ENCODE measurements around the gene ATG10.

- TF ChIP-seq EP300 (IDR thresholded peaks at IDR 0.05; ENCODE audit: borderline replicate concordance in 1 of 2, low read depth in 1 of 2, low read length in 1 of 2) (no peak), POLR2AphosphoS5 (IDR thresholded peaks at IDR 0.05; ENCODE audit: low read depth, low read length) (no peak), TAF1 (IDR thresholded peaks at IDR 0.05; ENCODE audit: borderline replicate concordance, low read depth, low read length) (no peak), TEAD4 (IDR thresholded peaks at IDR 0.05; ENCODE audit: borderline replicate concordance, insufficient read depth) (no peak), CTCF (IDR thresholded peaks at IDR 0.05) (no peak), SMC3 (IDR thresholded peaks at IDR 0.05; ENCODE audit: low read depth, low read length) (no peak), NRF1 (IDR thresholded peaks at IDR 0.05; ENCODE audit: low read depth, low read length) (no peak), SIN3A (IDR thresholded peaks at IDR 0.05; ENCODE audit: borderline replicate concordance, low read depth, low read length) (no peak), USF2 (IDR thresholded peaks at IDR 0.05; ENCODE audit: borderline replicate concordance, low read depth, low read length) (no peak), JUND (IDR thresholded peaks at IDR 0.05) (no peak)
Measured at GRCh38 chr5:82066791-82067190, 95.0 kb downstream of the ATG10 start.
